Measurements from ENCODE around the gene CDC37. TPM values are rescaled to one million over a fixed set of nuclear protein-coding genes. Genes with fewer than 3 reads are reported as not detected.

Gene CDC37
- total and polyA plus RNA-seq, 5 donors from 2014 or later, result 53.4 to 229 (median 64.6) TPM

- DNase-seq (no peak), ATAC-seq (ENCODE audit: low read depth in 2 of 2) (no peak)
- peaks cover 56% of the 10 kb centered on the region for H3K27me3 Mint-ChIP-seq
- no peaks in the 10 kb centered on the region for H3K9me3 ChIP-seq (ENCODE audit: control insufficient read depth in 2 of 2, low read length in 2 of 2)
- peaks cover 25% of the 10 kb centered on the region for H3K27me3 ChIP-seq (ENCODE audit: control insufficient read depth, insufficient read depth, low read length)
- peak overlapping the region; percentile 76 to 97 (median 85) for H3K4me3 Mint-ChIP-seq
- no peaks in the 10 kb centered on the region for H3K36me3 Mint-ChIP-seq
- H3K4me3 ChIP-seq (ENCODE audit: low read depth, low read length), result peak overlapping the region; percentile 52
- H3K27ac Mint-ChIP-seq, result peak overlapping the region in 2 of 3 donors; percentile 78 to 95
- peaks cover 61% of the 10 kb centered on the region for H3K4me1 ChIP-seq (ENCODE audit: control insufficient read depth, insufficient read depth, low read length, poor library complexity, severe bottlenecking)
- peaks cover 0 to 11% (median 0%) of the 10 kb centered on the region in 7 donors for H3K9me3 Mint-ChIP-seq
- peaks cover 0 to 64% (median 34%) of the 10 kb centered on the region in 4 donors for H3K4me1 Mint-ChIP-seq
- H3K36me3 ChIP-seq (ENCODE audit: control insufficient read depth, insufficient read depth, low read length), result no peaks in the 10 kb centered on the region
- no peak overlapping the region for H3K27ac ChIP-seq (ENCODE audit: insufficient read depth, low read length, poor library complexity, severe bottlenecking)
These were observed 15.9 kb upstream of the CDC37 start for GRCh38 chr19:10419200-10419645.

- peaks cover 0 to 11% (median 0%) of the 10 kb centered on the region in 7 donors for H3K9me3 Mint-ChIP-seq
- H3K36me3 Mint-ChIP-seq, result no peaks in the 10 kb centered on the region
- H3K4me3 Mint-ChIP-seq, result peak overlapping the region; percentile 53 to 86 (median 82)
- H3K9me3 ChIP-seq (ENCODE audit: control insufficient read depth in 2 of 2, low read length in 2 of 2), result no peaks in the 10 kb centered on the region
- H3K4me1 ChIP-seq (ENCODE audit: control insufficient read depth, insufficient read depth, low read length, poor library complexity, severe bottlenecking), result peaks cover 55% of the 10 kb centered on the region
- peaks cover 23% of the 10 kb centered on the region for H3K27me3 ChIP-seq (ENCODE audit: control insufficient read depth, insufficient read depth, low read length)
- no peaks in the 10 kb centered on the region for H3K36me3 ChIP-seq (ENCODE audit: control insufficient read depth, insufficient read depth, low read length)
- H3K4me1 Mint-ChIP-seq, result peaks cover 0 to 58% (median 32%) of the 10 kb centered on the region in 4 donors
- no peak overlapping the region for H3K27ac ChIP-seq (ENCODE audit: insufficient read depth, low read length, poor library complexity, severe bottlenecking)
- ATAC-seq (ENCODE audit: low read depth in 2 of 2), result no peak
- H3K4me3 ChIP-seq (ENCODE audit: low read depth, low read length), result no peak overlapping the region
- H3K27me3 Mint-ChIP-seq, result peaks cover 53% of the 10 kb centered on the region
- peak in 1 of 3 donors; percentile 18 for DNase-seq
- H3K27ac Mint-ChIP-seq, result peak overlapping the region; percentile 56 to 86 (median 73)
These were observed 15.3 kb upstream of the CDC37 start for GRCh38 chr19:10418485-10419199.

DNA sequence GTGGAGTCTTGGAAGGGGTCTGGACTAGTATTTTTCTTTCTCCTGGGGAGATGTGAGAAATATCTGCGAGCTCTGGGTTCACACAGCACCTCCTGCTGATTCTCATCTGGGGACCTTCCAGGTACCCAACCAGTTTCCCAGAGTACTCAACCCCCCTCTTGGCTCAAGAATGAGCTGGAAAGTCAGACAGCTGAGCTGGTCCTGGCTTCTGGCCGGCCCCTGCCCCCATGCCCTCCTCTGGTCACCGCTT lies 14.8 kb upstream of the CDC37 start:
- no peak for DNase-seq
- Mint-ChIP-seq H3K27ac (peak overlapping the region in 2 of 3 donors; percentile 56 to 73), H3K4me3 (peak overlapping the region; percentile 53 to 86 (median 82)), H3K27me3 (peaks cover 49% of the 10 kb centered on the region), H3K36me3 (no peaks in the 10 kb centered on the region), H3K9me3 (peaks cover 0 to 11% (median 0%) of the 10 kb centered on the region in 7 donors), H3K4me1 (peaks cover 0 to 55% (median 29%) of the 10 kb centered on the region in 4 donors)
- H3K4me3 ChIP-seq (ENCODE audit: low read depth, low read length), result no peak overlapping the region
- no peak overlapping the region for H3K27ac ChIP-seq (ENCODE audit: insufficient read depth, low read length, poor library complexity, severe bottlenecking)
- H3K9me3 ChIP-seq (ENCODE audit: control insufficient read depth in 2 of 2, low read length in 2 of 2), result no peaks in the 10 kb centered on the region
- H3K4me1 ChIP-seq (ENCODE audit: control insufficient read depth, insufficient read depth, low read length, poor library complexity, severe bottlenecking), result peaks cover 52% of the 10 kb centered on the region
- ATAC-seq (ENCODE audit: low read depth in 2 of 2), result no peak
- H3K36me3 ChIP-seq (ENCODE audit: control insufficient read depth, insufficient read depth, low read length), result no peaks in the 10 kb centered on the region
- peaks cover 20% of the 10 kb centered on the region for H3K27me3 ChIP-seq (ENCODE audit: control insufficient read depth, insufficient read depth, low read length)

GRCh38 chr19:10417541-10418234 lies 14.3 kb upstream of the CDC37 start:
- Mint-ChIP-seq H3K4me1 (peaks cover 0 to 58% (median 29%) of the 10 kb centered on the region in 4 donors), H3K4me3 (peak overlapping the region; percentile 53 to 83 (median 74)), H3K9me3 (peaks cover 0 to 11% (median 0%) of the 10 kb centered on the region in 7 donors), H3K27ac (peak overlapping the region in 2 of 3 donors; percentile 73 to 97), H3K27me3 (peaks cover 48% of the 10 kb centered on the region), H3K36me3 (no peaks in the 10 kb centered on the region)
- Histone ChIP-seq H3K4me3 (ENCODE audit: low read depth, low read length) (no peak overlapping the region), H3K36me3 (ENCODE audit: control insufficient read depth, insufficient read depth, low read length) (no peaks in the 10 kb centered on the region), H3K9me3 (ENCODE audit: control insufficient read depth in 2 of 2, low read length in 2 of 2) (no peaks in the 10 kb centered on the region), H3K4me1 (ENCODE audit: control insufficient read depth, insufficient read depth, low read length, poor library complexity, severe bottlenecking) (peaks cover 56% of the 10 kb centered on the region), H3K27me3 (ENCODE audit: control insufficient read depth, insufficient read depth, low read length) (peaks cover 18% of the 10 kb centered on the region), H3K27ac (ENCODE audit: insufficient read depth, low read length, poor library complexity, severe bottlenecking) (no peak overlapping the region)
- DNase-seq, result peak in 1 of 3 donors; percentile 16
- no peak for ATAC-seq (ENCODE audit: low read depth in 2 of 2)

GRCh38 chr19:10416380-10417257 lies 13.3 kb upstream of the CDC37 start:
- Histone ChIP-seq H3K27me3 (ENCODE audit: control insufficient read depth, insufficient read depth, low read length) (peaks cover 11% of the 10 kb centered on the region), H3K36me3 (ENCODE audit: control insufficient read depth, insufficient read depth, low read length) (no peaks in the 10 kb centered on the region), H3K4me3 (ENCODE audit: low read depth, low read length) (peak overlapping the region; percentile 59), H3K4me1 (ENCODE audit: control insufficient read depth, insufficient read depth, low read length, poor library complexity, severe bottlenecking) (peaks cover 64% of the 10 kb centered on the region), H3K9me3 (ENCODE audit: control insufficient read depth in 2 of 2, low read length in 2 of 2) (no peaks in the 10 kb centered on the region), H3K27ac (ENCODE audit: insufficient read depth, low read length, poor library complexity, severe bottlenecking) (peak overlapping the region; percentile 73)
- peaks cover 42% of the 10 kb centered on the region for H3K27me3 Mint-ChIP-seq
- H3K4me3 Mint-ChIP-seq, result peak overlapping the region; percentile 47 to 82 (median 78)
- peak; percentile 89 to 96 (median 96) for DNase-seq
- H3K27ac Mint-ChIP-seq, result peak overlapping the region; percentile 95 to 97 (median 96)
- no peaks in the 10 kb centered on the region for H3K36me3 Mint-ChIP-seq
- H3K4me1 Mint-ChIP-seq, result peaks cover 6 to 63% (median 35%) of the 10 kb centered on the region in 4 donors
- peaks cover 0 to 6% (median 0%) of the 10 kb centered on the region in 7 donors for H3K9me3 Mint-ChIP-seq
- ATAC-seq (ENCODE audit: low read depth in 2 of 2), result peak; percentile 66 to 72

GRCh38 chr19:10416083-10416379 lies 12.7 kb upstream of the CDC37 start:
- Mint-ChIP-seq H3K4me3 (peak overlapping the region; percentile 47 to 82 (median 78)), H3K4me1 (peaks cover 6 to 63% (median 34%) of the 10 kb centered on the region in 4 donors), H3K9me3 (peaks cover 0 to 6% (median 0%) of the 10 kb centered on the region in 7 donors), H3K27ac (peak overlapping the region in 2 of 3 donors; percentile 96 to 97), H3K27me3 (peaks cover 36% of the 10 kb centered on the region), H3K36me3 (no peaks in the 10 kb centered on the region)
- peaks cover 7% of the 10 kb centered on the region for H3K27me3 ChIP-seq (ENCODE audit: control insufficient read depth, insufficient read depth, low read length)
- H3K4me1 ChIP-seq (ENCODE audit: control insufficient read depth, insufficient read depth, low read length, poor library complexity, severe bottlenecking), result peaks cover 61% of the 10 kb centered on the region
- DNase-seq (no peak), ATAC-seq (ENCODE audit: low read depth in 2 of 2) (no peak)
- H3K9me3 ChIP-seq (ENCODE audit: control insufficient read depth in 2 of 2, low read length in 2 of 2), result no peaks in the 10 kb centered on the region
- peak overlapping the region; percentile 59 for H3K4me3 ChIP-seq (ENCODE audit: low read depth, low read length)
- H3K36me3 ChIP-seq (ENCODE audit: control insufficient read depth, insufficient read depth, low read length), result no peaks in the 10 kb centered on the region
- peak overlapping the region; percentile 73 for H3K27ac ChIP-seq (ENCODE audit: insufficient read depth, low read length, poor library complexity, severe bottlenecking)

DNA sequence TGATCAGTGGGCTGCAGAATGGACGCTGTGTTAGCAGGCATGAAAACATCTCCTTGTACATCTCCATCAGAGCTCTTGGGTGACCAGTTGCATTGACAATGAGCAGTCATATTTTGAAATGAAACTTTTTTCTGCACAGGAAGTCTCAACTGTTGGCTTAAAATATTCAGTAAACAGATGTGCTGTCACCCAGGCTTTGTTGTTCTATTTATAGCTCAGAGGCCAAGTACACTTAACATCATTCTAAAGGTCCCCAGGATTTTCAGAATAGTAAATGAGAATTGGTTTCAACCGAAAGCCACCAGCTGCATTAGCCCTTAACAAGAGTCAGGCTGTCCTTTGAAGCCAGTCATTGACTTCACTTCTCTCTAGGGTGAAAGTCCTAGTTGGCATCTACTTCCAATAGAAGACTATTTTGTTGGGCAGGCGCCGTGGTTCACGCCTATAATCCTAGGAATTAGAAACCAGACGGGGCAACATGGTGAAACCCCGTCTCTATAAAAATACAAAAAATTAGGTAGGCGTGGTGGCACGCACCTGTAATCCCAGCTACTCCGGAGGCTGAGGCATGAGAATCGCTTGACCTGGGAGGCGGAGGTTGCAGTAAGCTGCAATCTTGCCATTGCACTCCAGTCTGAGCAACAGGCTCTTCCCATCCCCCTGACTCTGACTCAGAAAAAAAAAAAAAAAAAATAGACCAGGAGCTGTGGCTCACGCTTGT lies 9.1 kb upstream of the CDC37 start:
- peak overlapping the region; percentile 40 to 74 (median 70) for H3K4me3 Mint-ChIP-seq

More for the DNA sequence above, 9.1 kb upstream of the CDC37 start:
- peak overlapping the region; percentile 53 for H3K4me3 ChIP-seq (ENCODE audit: low read depth, low read length)
- H3K9me3 ChIP-seq (ENCODE audit: control insufficient read depth in 2 of 2, low read length in 2 of 2), result no peaks in the 10 kb centered on the region
- no peaks in the 10 kb centered on the region for H3K27me3 ChIP-seq (ENCODE audit: control insufficient read depth, insufficient read depth, low read length)
- Mint-ChIP-seq H3K9me3 (peaks cover 0 to 3% (median 0%) of the 10 kb centered on the region in 7 donors), H3K4me1 (peaks cover 10 to 73% (median 43%) of the 10 kb centered on the region in 4 donors), H3K27ac (peak overlapping the region; percentile 77 to 93 (median 89)), H3K36me3 (no peaks in the 10 kb centered on the region), H3K27me3 (peaks cover 8% of the 10 kb centered on the region)
- peak overlapping the region; percentile 86 for H3K27ac ChIP-seq (ENCODE audit: insufficient read depth, low read length, poor library complexity, severe bottlenecking)
- ATAC-seq (ENCODE audit: low read depth in 2 of 2) (peak; percentile 50 to 54), DNase-seq (peak in 2 of 3 donors; percentile 68 to 87)
- H3K4me1 ChIP-seq (ENCODE audit: control insufficient read depth, insufficient read depth, low read length, poor library complexity, severe bottlenecking), result peaks cover 59% of the 10 kb centered on the region
- H3K36me3 ChIP-seq (ENCODE audit: control insufficient read depth, insufficient read depth, low read length), result no peaks in the 10 kb centered on the region

Measured in CD4-positive, CD25-positive, alpha-beta regulatory T cell (primary cell).